Heart left ventricle (tissue), 16 donors: ENCODE data around the gene KLHL22. TPM values are rescaled to one million over a fixed set of nuclear protein-coding genes. Genes with fewer than 3 reads are reported as not detected.

Experiments
- ATAC-seq, 4 donors: fragments of 200-7000 bp; cut with Tn5 transposase; one replicate each; pipeline ENCODE4 v1.9.1; 2020 to 2022; ENCODE audit warnings: moderate library complexity in 4 of 4, mild to moderate bottlenecking in 3 of 4, moderate number of reproducible peaks in 1 of 4
- DNase-seq, 5 donors: peaks; one replicate each; pipeline ENCODE4 v3.0.0-alpha.2; 2020
- H3K27ac ChIP-seq, 12 donors: fragments of 200-600 bp; sonication (generic) in 4 of 12; one replicate each; pipeline versions ENCODE4 v1.5.0 to v1.8.0; 2016 to 2022; ENCODE audit warnings: mild to moderate bottlenecking in 2 of 12
- H3K27me3 ChIP-seq, 9 donors: fragments of 200-600 bp; sonication (generic) in 2 of 9; one replicate each; pipeline versions ENCODE4 v1.5.1 to v1.8.0; 2016 to 2022; ENCODE audit warnings: mild to moderate bottlenecking in 3 of 9
- H3K36me3 ChIP-seq, 9 donors: fragments of 200-600 bp; sonication (generic) in 2 of 9; one replicate each; pipeline versions ENCODE4 v1.5.0 to v1.8.0; 2018 to 2022; ENCODE audit warnings: mild to moderate bottlenecking in 2 of 9
- H3K4me1 ChIP-seq, 12 donors: fragments of 200-600 bp; sonication (generic) in 4 of 12; one replicate each; pipeline versions ENCODE4 v1.5.0 to v1.8.0; 2016 to 2022; ENCODE audit warnings: mild to moderate bottlenecking in 3 of 12
- H3K4me3 ChIP-seq, 12 donors: fragments of 200-600 bp; sonication (generic) in 4 of 12; one replicate each; pipeline versions ENCODE4 v1.5.0 to v1.8.0; 2017 to 2022; ENCODE audit warnings: mild to moderate bottlenecking in 9 of 12, moderate library complexity in 4 of 12
- H3K9me3 ChIP-seq, 12 donors: fragments of 200-600 bp; sonication (generic) in 4 of 12; one replicate each; pipeline versions ENCODE4 v1.5.0 to v1.8.0; 2016 to 2022; ENCODE audit warnings: mild to moderate bottlenecking in 1 of 12
- CTCF ChIP-seq, 12 donors: fragments of 200-600 bp; sonication (generic) in 4 of 12; IDR thresholded peaks; one replicate each; pipeline versions ENCODE4 v1.5.0 to v1.8.0; 2018 to 2022; ENCODE audit warnings: antibody characterized with exemption in 12 of 12, mild to moderate bottlenecking in 5 of 12
- POLR2A ChIP-seq, 2 donors: fragments of 450-650 bp; IDR thresholded peaks; one replicate each; pipeline ENCODE4 v1.6.1; 2017; ENCODE audit warnings: antibody characterized with exemption in 2 of 2, mild to moderate bottlenecking in 2 of 2, moderate library complexity in 2 of 2
- WGBS, 4 donors: extraction: QIAGEN DNeasy Blood & Tissue Kit in 2 of 4; methylation state at CpG; one replicate each; pipeline versions ENCODE4 v1.1.5 to v1.1.7; 2013 to 2018; 5-methylcytosine and 5-hydroxymethylcytosine counted together
- intact Hi-C, 10 donors: fragments of 100-400 bp; cut with DNase I; formaldehyde crosslinking; loops; one replicate each; pipeline versions ENCODE4 v1.11.1 to v1.14.2; 2022
- polyA plus RNA-seq, 2 donors: library from polyadenylated mRNA; stranded (reverse); fragments of 200-250 nt; gene quantifications; one replicate each; pipeline ENCODE4 v1.2.3, GENCODE V29; 2013
- total RNA-seq, 9 donors: library from RNA; depleted of rRNA in 2 of 9; stranded (reverse); fragments of >200 nt in 2 of 9; fragmentation: NEBNext Ultra II Directional in 3 of 9; extraction: Animal tissue kit (Norgen Biotek cat#: 25700) in 3 of 9; gene quantifications; one replicate each; pipeline versions ENCODE4 v1.1.0 to v1.2.4, GENCODE V29; 2016 to 2023
- donor health status: ischemic (EF 13 %, LVEDD 7.1; RV severe dilation, severe dysfunction).
- donor health status: healthy with polysubstance abuse.
- donor health status: DM: no; HTN: yes; CAD: no.
- donor health status: DM: no; HTN: no; CAD: no.
- donor health status: ischemic (EF 25% LVEDD 6.9; RV normal size, moderate dysfunction).
- donor health status: ischemic (EF 25% LVEDD 5.7; RV mildly dilated, moderate dysfunction).
- donor health status: healthy.
- donor health status: DM: yes; HTN: yes; CAD: no.
- donor health status: ischemic (EF 35%, LVEDD 5.7; RV mildly dilated, moderate dysfunction).
- donor health status: nonischemic (EF 11% LVEDD 7.7; RV severe dilation, severe dysfunction).
- donor health status: DM: yes; HTN: yes; CAD: no.
- donor health status: PGD.
- donor health status: ischemic (EF 29% LVEDD 5.4; RV normal size, mild dysfunction).
- donor health status: nonischemic (EF 23%, LVEDD 6.1; RV moderate dilation, normal function).

KLHL22 gene
- total and polyA plus RNA-seq, 11 donors, result 10.2 to 23.6 (median 16.8) TPM

- H3K36me3 ChIP-seq, result peaks cover 0 to 72% (median 41%) of the 10 kb centered on the region in 9 donors
- TF ChIP-seq POLR2A (IDR thresholded peaks at IDR 0.05) (no peak), CTCF (IDR thresholded peaks at IDR 0.05) (no peak)
- peak overlapping the region in 3 of 12 donors; percentile 42 to 74 (median 70) for H3K27ac ChIP-seq
- DNase-seq (peak in 1 of 5 donors; percentile 4), ATAC-seq (no peak)
- H3K4me3 ChIP-seq, result no peak overlapping the region
- intact Hi-C loops, result loop anchor here in 1 of 10 donors (2.0 kb wide), 1 partner anchor 13 kb away; no protein-coding TSS in a partner anchor
- no peaks in the 10 kb centered on the region for H3K27me3 ChIP-seq
- no peaks in the 10 kb centered on the region for H3K9me3 ChIP-seq
- peaks cover 0 to 61% (median 38%) of the 10 kb centered on the region in 12 donors for H3K4me1 ChIP-seq
- WGBS, 4 donors, result 91 to 95% (median 94%) methylated on average over 7 of the region's 7 CpGs
Measured at GRCh38 chr22:20537983-20538382, 42.4 kb upstream of the KLHL22 start.

- peaks cover under 1 to 67% (median 44%) of the 10 kb centered on the region in 12 donors for H3K4me1 ChIP-seq
- no peak overlapping the region for H3K4me3 ChIP-seq
- DNase-seq (peak in 1 of 5 donors; percentile 33), ATAC-seq (no peak)
- TF ChIP-seq CTCF (IDR thresholded peaks at IDR 0.05) (no peak), POLR2A (IDR thresholded peaks at IDR 0.05) (no peak)
- H3K36me3 ChIP-seq, result peaks cover 0 to 71% (median 38%) of the 10 kb centered on the region in 9 donors
- intact Hi-C loops, result loop anchor here in 1 of 10 donors (2.0 kb wide), 1 partner anchor 13 kb away; no protein-coding TSS in a partner anchor
- H3K27ac ChIP-seq, result peak overlapping the region in 6 of 12 donors; percentile 42 to 74 (median 56)
- WGBS, 4 donors, result 88 to 91% (median 89%) methylated on average over 3 of the region's 3 CpGs
- no peaks in the 10 kb centered on the region for H3K9me3 ChIP-seq
- no peaks in the 10 kb centered on the region for H3K27me3 ChIP-seq
Measured at GRCh38 chr22:20537325-20537756, 41.7 kb upstream of the KLHL22 start.

DNA sequence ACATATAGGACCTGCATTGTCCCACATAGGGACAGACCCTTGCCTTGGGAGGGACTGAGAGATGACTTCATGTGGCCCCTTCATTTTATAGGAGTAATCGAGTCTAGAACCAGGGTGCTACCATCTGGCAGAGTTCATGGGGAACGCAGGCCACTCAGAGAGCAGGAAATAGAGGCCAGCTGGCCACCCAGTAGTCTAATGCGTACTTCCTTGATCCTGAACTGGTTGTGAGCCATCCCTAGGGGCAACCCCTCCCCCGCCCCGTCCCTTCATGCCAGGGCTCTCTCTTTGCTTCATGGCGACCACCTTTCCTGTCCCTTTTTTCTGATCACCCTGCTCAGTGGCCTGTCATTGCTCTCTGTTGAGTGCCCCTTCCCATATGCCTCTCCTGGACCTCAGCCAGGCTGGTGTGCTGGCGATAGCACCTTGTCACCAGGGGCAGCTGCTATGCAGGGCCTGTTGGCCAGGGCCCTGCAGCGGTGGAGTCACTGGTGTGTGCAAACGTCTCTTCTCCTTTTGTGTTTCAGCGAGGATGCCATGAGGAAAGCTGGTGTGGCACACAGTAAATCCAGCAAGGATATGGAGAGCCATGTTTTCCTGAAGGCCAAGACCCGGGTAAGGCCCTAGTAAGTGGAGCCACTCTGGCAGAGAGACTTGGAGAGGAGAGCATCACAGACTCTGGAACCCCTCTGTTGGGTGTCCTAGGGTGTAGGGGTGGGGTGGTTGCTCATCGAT is 41.2 kb upstream of the KLHL22 start:
- H3K27me3 ChIP-seq, result no peaks in the 10 kb centered on the region
- H3K4me1 ChIP-seq, result peaks cover 6 to 73% (median 50%) of the 10 kb centered on the region in 12 donors
- ATAC-seq, result peak; percentile 55 to 74 (median 67)
- no peaks in the 10 kb centered on the region for H3K9me3 ChIP-seq
- no peak overlapping the region for H3K4me3 ChIP-seq
- peaks cover 0 to 65% (median 33%) of the 10 kb centered on the region in 9 donors for H3K36me3 ChIP-seq
- no peak for TF ChIP-seq CTCF (IDR thresholded peaks at IDR 0.05)
- TF ChIP-seq POLR2A (IDR thresholded peaks at IDR 0.05), result no peak
- 51 to 56% (median 55%) methylated on average over 11 to 12 of the region's 12 CpGs for WGBS, 4 donors
- intact Hi-C loops, result loop anchor here in 1 of 10 donors (2.0 kb wide), 1 partner anchor 14 kb away; no protein-coding TSS in a partner anchor
- peak overlapping the region in 8 of 12 donors; percentile 11 to 74 (median 56) for H3K27ac ChIP-seq
- peak; percentile 62 to 82 (median 65) for DNase-seq

DNA sequence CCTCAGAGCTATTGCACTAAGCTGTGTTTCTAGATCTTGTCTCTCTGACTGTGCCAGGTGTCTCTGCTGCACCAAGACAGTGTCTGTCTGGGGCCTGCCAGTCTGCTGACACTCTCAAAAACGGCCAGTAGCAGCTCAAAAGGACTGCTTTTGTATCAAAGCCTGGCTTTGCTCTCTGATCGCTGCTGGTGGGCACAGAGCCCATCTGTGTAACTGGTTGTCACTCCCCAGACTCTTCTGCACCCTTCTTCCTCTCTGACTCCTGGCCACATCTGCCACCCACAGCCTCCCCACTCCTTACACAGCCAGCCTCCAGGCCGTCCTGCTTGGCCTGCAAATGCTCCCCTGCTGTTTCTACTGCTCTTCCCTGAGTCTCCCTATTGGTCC is 38.3 kb upstream of the KLHL22 start:
- DNase-seq, result peak in 1 of 5 donors; percentile 36

More for the DNA sequence above, 38.3 kb upstream of the KLHL22 start:
- whole genome bisulfite sequencing, 4 donors, result 25 to 42% (median 31%) methylated on average over 3 of the region's 3 CpGs
- Histone ChIP-seq H3K9me3 (no peaks in the 10 kb centered on the region), H3K4me1 (peaks cover 15 to 86% (median 70%) of the 10 kb centered on the region in 12 donors), H3K27me3 (no peaks in the 10 kb centered on the region), H3K27ac (peak overlapping the region in 6 of 12 donors; percentile 26 to 90 (median 80)), H3K4me3 (no peak overlapping the region), H3K36me3 (peaks cover 0 to 51% (median 17%) of the 10 kb centered on the region in 9 donors)
- no peak for ATAC-seq
- TF ChIP-seq CTCF (IDR thresholded peaks at IDR 0.05) (no peak), POLR2A (IDR thresholded peaks at IDR 0.05) (no peak)
- intact Hi-C loops, result no loop called here
